Measurements from ENCODE around the gene SLC7A14.

Gene SLC7A14

DNA sequence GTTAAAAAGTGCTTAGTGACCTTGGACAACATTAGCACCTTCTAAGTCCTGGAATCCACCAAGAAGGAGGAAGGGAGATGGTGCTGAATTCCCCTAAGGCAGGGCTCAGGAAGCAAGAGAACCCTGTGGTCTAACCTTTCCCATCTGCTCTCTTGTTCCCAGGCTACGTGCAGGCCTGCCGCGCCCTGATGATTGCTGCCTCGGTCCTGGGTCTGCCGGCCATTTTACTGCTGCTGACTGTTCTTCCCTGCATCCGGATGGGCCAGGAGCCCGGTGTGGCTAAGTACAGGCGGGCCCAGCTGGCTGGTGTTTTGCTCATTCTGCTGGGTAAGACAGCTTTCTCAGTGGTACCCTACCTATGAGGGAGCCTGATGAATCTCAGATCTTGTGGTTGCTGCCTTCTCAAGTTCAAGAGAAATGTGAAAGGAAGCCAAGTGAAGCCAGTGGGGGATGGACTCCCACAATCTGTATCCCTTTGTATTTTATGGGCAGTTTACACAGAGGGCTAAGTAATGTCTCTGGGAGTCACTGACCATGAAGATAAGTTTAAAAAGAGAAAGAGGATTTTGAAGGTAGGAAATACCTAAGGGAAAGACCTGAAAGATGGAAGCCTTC, 162.8 kb downstream of the SLC7A14 start:
- DNase-seq: no peak

DNA sequence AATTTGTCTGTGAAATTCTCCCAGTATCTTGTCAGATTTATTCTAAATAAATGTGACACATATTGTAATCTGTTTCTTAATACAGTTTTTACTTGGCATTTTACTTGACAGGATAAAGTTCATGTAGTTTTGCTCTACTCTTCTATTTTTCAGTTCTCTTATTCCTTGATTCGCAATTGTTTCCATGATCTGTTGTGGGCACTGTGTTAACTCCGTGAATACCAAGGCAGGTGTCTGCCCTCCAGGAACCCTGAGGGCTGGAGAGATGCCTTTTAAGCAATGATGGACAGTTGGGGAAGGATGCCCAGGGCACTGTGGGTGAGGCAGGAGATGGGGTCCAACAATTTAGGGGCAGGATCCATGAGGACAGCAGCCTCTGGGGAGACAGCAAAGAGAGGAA, 164.1 kb downstream of the SLC7A14 start:
- DNase-seq: no peak

DNA sequence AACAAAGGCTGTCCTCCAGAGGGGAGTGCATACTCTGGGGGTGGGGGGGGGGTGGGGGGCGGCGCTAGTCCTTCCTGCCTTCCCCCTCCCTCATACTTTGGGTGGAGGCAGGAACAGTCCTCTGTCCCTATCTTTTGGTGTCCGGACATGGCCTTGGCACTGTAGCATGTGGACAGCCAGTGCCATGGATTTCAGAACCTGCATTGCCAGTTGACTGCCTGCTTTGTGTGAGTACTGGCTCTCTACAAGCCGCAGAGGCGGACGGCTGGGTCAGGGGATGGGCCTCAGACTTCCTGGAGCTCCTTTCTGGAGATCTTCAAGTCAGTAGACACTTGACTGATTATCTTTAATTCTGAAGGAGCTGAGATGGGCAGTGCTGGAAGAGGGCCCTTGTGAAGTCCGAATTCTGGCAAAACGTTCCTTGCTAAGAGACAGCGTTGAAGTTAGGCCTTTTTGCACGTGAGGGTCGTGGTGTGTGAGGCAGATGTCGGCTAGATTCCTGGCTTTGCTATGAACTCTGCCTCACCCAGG, 164.7 kb downstream of the SLC7A14 start:
- DNase-seq: no peak

DNA sequence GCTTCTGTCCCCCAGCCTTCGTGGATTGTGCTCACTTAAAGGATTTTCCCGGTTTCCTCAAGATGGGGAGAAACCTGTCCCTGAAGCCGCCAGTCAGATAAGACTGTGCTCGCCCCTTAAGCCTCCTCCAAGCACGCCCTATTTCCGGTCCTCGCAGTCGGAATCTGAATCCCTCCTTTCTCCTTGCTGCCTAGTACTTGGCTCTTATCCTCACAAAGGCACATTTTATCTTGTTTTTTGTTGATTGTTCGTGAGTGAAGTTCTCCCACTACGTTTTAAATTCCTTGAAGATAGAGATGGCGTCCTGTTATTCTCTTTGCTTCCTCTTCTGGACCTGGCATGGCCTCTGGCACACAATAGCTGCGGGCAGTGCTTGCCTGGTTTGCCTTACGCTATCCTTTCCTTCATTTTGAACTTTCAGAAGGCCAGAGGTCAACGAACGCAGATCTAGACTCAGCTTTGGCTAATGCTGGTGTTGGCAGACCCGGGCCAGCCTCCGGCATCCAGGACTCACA, 165.5 kb downstream of the SLC7A14 start:
- DNase-seq: no peak

DNA sequence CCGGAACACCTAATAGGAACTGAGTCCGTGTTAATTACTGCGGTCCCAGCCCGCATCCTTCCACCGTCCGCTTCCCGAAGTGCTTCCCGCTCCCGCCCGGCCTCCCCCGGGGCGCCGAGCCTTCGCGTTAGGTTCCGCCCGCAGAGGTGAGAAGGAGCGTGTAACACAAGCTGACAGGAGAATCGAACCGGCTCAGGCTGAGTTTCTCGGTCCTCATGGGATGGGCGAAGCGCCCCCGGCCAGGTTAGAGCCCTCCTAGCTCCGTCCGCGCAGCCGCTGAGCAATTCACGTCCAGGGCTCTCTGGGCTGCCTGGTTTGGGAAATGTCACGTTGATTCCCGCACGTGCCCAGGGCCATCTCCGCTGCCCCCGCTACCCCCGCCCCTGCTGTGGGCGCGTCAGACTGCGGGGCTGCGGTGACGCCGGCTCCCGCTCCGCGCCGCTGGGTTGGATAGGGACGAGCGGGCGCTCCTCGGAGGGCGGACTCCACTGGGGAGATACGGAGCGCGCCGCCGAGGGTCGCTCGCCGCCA, 166.3 kb downstream of the SLC7A14 start:
- no peak for DNase-seq

DNA sequence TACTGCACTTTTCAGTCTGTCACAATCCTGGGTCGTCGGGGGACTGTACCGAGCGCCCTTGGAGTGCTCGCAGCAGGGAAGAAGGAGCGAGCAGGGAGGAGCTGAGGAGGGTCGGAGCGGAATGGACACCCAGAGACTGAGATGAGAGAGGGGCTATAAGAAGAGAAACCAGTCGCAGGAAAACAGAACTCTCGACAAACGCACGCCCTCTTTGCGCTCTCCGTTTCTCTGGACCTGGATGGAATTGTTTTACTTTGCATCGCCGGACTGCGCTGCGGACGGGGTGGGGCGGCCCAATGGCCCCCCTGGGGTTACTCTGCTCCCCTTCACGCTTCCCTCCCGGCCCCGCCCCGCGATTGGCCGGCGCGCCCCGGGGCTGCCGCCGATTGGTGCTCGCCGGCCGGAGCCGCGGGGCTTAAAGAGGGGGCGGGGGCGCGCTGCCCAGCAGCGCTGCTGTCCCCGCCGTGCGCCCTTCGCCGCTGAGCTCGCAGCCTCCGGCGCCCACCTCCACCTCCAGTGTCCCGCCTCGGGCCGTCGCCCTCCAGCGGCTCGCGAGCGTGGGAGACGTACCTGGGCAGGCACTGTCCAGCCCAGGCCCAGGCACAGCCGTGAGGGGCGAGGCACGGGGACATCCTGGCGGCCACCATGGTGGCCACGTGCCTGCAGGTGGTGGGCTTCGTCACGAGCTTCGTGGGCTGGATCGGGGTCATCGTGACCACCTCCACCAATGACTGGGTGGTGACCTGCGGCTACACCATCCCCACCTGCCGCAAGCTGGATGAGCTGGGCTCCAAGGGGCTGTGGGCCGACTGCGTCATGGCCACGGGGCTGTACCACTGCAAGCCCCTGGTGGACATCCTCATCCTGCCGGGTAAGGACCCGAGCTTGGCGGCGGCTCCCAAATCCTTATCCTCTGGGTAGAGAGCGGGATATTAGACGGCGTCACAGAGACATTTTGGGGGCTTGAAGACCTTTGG, 167.2 kb downstream of the SLC7A14 start, which contains the start of gene CLDN11:
TSS of gene CLDN11 (plus strand) at position 447 of the 977 bp plus-strand sequence. CDS start at position 646, 199 bp downstream.
- DNase-seq: no peak

DNA sequence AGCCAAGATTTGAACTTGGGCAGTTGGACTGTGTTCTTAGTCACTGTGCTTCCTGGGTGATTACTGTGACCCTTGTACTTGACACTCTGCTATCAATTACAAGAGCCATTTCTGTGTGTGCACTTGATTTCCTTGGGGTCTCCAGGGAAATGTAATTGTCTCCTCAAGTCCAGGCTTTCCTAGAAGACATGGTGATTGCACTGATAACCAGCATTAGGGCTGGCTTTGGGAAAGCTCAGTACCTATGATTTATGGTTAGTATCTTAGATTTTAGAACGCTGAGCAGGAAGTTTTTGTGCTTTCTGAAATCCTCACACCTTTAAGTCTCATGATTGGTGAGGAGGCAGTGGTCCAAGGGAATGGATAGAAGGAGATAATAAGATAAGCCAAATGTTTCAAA, 168.8 kb downstream of the SLC7A14 start:
- no peak for DNase-seq

DNA sequence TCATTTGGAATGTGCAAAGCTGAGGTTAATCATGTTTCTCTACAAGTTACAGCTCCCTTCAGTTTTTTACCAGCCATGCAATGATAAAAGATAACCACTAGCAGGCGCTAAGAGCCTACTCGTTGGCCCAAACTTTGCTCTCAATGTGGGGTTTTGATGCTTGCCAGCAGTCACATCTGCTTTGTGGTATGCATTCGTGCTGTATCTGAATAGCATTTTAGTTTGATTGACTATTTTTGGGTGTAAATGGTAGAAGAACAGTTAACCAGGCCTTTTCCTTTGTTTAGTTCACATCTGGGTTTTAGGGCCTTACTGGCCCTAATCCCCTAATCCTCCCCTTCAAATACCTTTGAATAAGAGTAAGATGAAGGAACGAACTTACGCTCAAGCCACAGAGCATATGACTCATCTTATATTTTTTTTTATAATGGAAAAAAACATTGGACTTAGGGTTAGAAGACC, 171.6 kb downstream of the SLC7A14 start:
- DNase-seq: peak; percentile 44

DNA sequence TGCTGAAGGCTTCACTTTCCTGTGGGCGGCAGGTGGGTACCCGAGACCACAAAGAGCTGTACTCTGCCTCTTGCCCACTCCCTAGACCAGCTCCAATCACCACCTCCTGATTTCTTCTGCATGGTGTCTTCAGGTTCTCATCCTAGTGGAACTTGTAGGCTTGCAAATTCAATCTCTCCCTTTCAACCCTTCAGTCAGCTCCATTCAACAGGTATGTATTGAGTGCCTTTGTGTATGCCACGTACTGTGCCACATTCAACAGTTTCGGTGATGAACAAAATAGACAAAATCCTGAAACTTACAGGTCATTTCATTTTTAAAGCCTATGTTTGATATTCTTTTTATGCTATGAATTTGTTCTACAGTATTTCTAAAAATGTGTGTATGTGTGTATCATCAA, 172.6 kb downstream of the SLC7A14 start:
- no peak for DNase-seq

DNA sequence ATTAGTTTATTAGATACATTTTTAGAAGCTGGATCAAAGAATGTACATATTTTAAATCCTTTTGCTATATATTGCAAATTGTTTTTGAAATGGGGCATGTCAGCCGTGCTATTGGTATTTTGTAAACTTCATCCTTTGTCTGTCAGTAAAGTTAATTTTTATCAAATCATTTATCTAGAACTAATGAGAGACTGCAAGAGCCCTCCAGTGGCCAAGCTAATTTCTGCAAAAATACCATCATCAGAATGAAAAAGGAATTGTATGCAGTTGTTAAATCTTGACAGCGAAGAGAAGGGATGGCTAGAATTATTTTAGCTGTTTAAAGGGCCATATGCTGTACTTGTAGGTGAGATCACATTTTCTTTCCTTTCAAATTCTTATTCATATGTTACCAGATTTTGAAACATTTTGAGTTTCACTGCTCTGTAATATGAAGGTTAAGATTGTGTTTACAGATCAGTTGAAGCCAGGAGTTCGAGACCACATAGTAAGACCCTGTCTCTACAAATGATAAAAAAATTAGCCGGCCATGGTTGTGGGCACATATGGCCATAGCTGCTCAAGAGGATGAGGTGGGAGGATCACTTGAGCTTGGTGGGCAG, 175.3 kb downstream of the SLC7A14 start:
- DNase-seq: peak; percentile 19

All from MV-4-11 (cell line).